HFF-Myc (cell line): Measurements from ENCODE around the gene SPATA2.

Source experiments
- DNase-seq: peaks from one replicate; pipeline ENCODE4 v3.0.0-alpha.2; 2011; ENCODE audit warnings: low read depth; ENCODE audit errors: extremely low read depth
- H3K4me3 ChIP-seq: replicated peaks from 2 replicates; pipeline ENCODE4 v1.5.1; 2011; ENCODE audit warnings: low read depth, mild to moderate bottlenecking, control low read depth, low read length
- CTCF ChIP-seq: IDR thresholded peaks from 2 replicates; pipeline ENCODE4 v1.5.1; 2012; ENCODE audit warnings: mild to moderate bottlenecking, low read depth, low read length, control low read depth; ENCODE audit errors: missing control alignments

Gene SPATA2

GRCh38 chr20:49908258-49908565, 7.1 kb downstream of the SPATA2 start:
- no peak overlapping the region for H3K4me3 ChIP-seq
- no peak for DNase-seq
- no peak for TF ChIP-seq CTCF

GRCh38 chr20:49907405-49908257, 7.7 kb downstream of the SPATA2 start:
- H3K4me3 ChIP-seq = no peak overlapping the region
- TF ChIP-seq CTCF = no peak
- DNase-seq = no peak

- no peak for TF ChIP-seq CTCF
- no peak for DNase-seq
- H3K4me3 ChIP-seq = no peak overlapping the region
Observed at GRCh38 chr20:49906615-49907154, 8.6 kb downstream of the SPATA2 start.

- DNase-seq = no peak
Observed at GRCh38 chr20:49906101-49906604, 9.2 kb downstream of the SPATA2 start.

GRCh38 chr20:49905415-49906091, 9.8 kb downstream of the SPATA2 start:
- no peak for DNase-seq
- no peak for TF ChIP-seq CTCF
- H3K4me3 ChIP-seq = no peak overlapping the region

More at GRCh38 chr20:49906101-49906604, 9.2 kb downstream of the SPATA2 start:
- H3K4me3 ChIP-seq = no peak overlapping the region
- no peak for TF ChIP-seq CTCF

- no peak overlapping the region for H3K4me3 ChIP-seq
- DNase-seq = no peak
- TF ChIP-seq CTCF = no peak
Observed at GRCh38 chr20:49904440-49905214, 10.7 kb downstream of the SPATA2 start.
